GM12878 (cell line): ENCODE measurements around the gene NR6A1. TPM values are rescaled to one million over a fixed set of nuclear protein-coding genes. Genes with fewer than 3 reads are reported as not detected.

Source experiments
- ATAC-seq: fragments of 200-7000 bp; cut with Tn5 transposase; 3 replicates; pipeline ENCODE4 v1.9.1; 2020; ENCODE audit warnings: mild to moderate bottlenecking, moderate library complexity
- BruUV-seq: library from RNA; stranded (reverse); fragments of 400-500 nt; replicated peaks from 2 replicates; lab custom pipeline; 2021; lab: Mats Ljungman, UMichigan
- CTCF ChIA-PET: fragments of 300-600 bp; sonication (Branson Sonifier 250); formaldehyde crosslinking; extraction: SDS; loops from one replicate; lab custom pipeline; 2021; ENCODE audit warnings: inconsistent platforms; lab: Yijun Ruan, JAX
- POLR2A ChIA-PET: fragments of 350-600 bp; formaldehyde crosslinking; extraction: SDS; loops from one replicate; lab custom pipeline; 2021; ENCODE audit warnings: inconsistent platforms; lab: Charles Lee
- RAD21 ChIA-PET: fragments of 300-600 bp; sonication (Branson Sonifier 250); formaldehyde crosslinking; loops from one replicate; lab custom pipeline; 2023; ENCODE audit warnings: antibody characterized with exemption; ENCODE audit not compliant: unreplicated experiment; lab: Charles Lee
- SMC1A ChIA-PET: fragments of 300-600 bp; sonication (Branson Sonifier 250); formaldehyde crosslinking; loops from one replicate; lab custom pipeline; 2023; ENCODE audit not compliant: unreplicated experiment, uncharacterized antibody; lab: Charles Lee
- DNase-seq: peaks from one replicate; pipeline ENCODE4 v3.0.0-alpha.2; 2011; ENCODE audit warnings: low read depth, low spot score
- FAIRE-seq: peaks from 3 replicates; lab custom pipeline; 2011; peaks lifted over from hg19 to GRCh38; lab: Jason Lieb, UNC
- H2AFZ ChIP-seq: 2 replicates; pipeline ENCODE4 v1.6.0; 2011; ENCODE audit warnings: low read depth, low read length, control low read depth; ENCODE audit not compliant: control insufficient read depth
- H3K27ac ChIP-seq: 2 replicates; pipeline ENCODE4 v1.5.1; 2011; ENCODE audit warnings: control low read depth; ENCODE audit not compliant: control insufficient read depth, insufficient read depth
- H3K27me3 ChIP-seq, 2 experiments: replicated peaks in 1 of 2; 2 replicates each; pipeline versions ENCODE4 v1.6.0 to v1.6.1; 2011; ENCODE audit warnings: low read length in 1 of 2; ENCODE audit not compliant: control insufficient read depth in 2 of 2, insufficient read depth in 2 of 2
- H3K36me3 ChIP-seq, 2 experiments: 2 replicates each; pipeline ENCODE4 v1.5.1; 2011; ENCODE audit warnings: low read length in 1 of 2; ENCODE audit not compliant: control insufficient read depth in 2 of 2, insufficient read depth in 2 of 2
- H3K4me1 ChIP-seq: 2 replicates; pipeline ENCODE4 v1.6.1; 2011; ENCODE audit warnings: mild to moderate bottlenecking, low read length, moderate library complexity, mixed read lengths; ENCODE audit not compliant: control insufficient read depth, insufficient read depth
- H3K4me2 ChIP-seq: 2 replicates; pipeline ENCODE4 v1.6.0; 2011; ENCODE audit warnings: control low read depth; ENCODE audit not compliant: control insufficient read depth, insufficient read depth
- H3K4me3 ChIP-seq: fragments of 200-600 bp; sonication (generic); 2 replicates; pipeline ENCODE4 v1.5.1; 2016
- H3K79me2 ChIP-seq: 2 replicates; pipeline ENCODE4 v1.6.0; 2011; ENCODE audit warnings: low read length; ENCODE audit not compliant: control insufficient read depth, insufficient read depth
- H3K9ac ChIP-seq: 2 replicates; pipeline ENCODE4 v1.8.0; 2011; ENCODE audit warnings: low read length, control low read depth, mixed read lengths; ENCODE audit not compliant: control insufficient read depth, insufficient read depth
- H3K9me3 ChIP-seq: replicated peaks from 3 replicates; pipeline ENCODE4 v1.5.1; 2011; ENCODE audit warnings: mild to moderate bottlenecking, low read length; ENCODE audit not compliant: control insufficient read depth, insufficient read depth
- H4K20me1 ChIP-seq: 2 replicates; pipeline ENCODE4 v1.6.0; 2011; ENCODE audit not compliant: control insufficient read depth, insufficient read depth
- CEBPZ ChIP-seq: fragments of 150-350 bp; IDR thresholded peaks from 2 replicates; pipeline ENCODE4 v1.6.1; 2016; ENCODE audit warnings: low read depth, low read length
- CREB1 ChIP-seq: IDR thresholded peaks from 2 replicates; pipeline ENCODE4 v1.6.1; 2012; ENCODE audit warnings: low read depth, mild to moderate bottlenecking, inconsistent platforms
- EED ChIP-seq: sonication (generic); IDR thresholded peaks from 2 replicates; pipeline ENCODE4 v1.6.1; 2016; ENCODE audit warnings: antibody characterized with exemption, low read depth
- EGR1 ChIP-seq, 2 experiments: IDR thresholded peaks; 1 replicate in 1 of 2; 2 replicates in 1 of 2; pipeline ENCODE4 v1.6.1; 2011 to 2012; ENCODE audit warnings: low read depth in 2 of 2, low read length in 2 of 2, borderline replicate concordance in 1 of 2, mild to moderate bottlenecking in 1 of 2, moderate library complexity in 1 of 2
- EP300 ChIP-seq, 2 experiments: fragments of 150-350 bp in 1 of 2; IDR thresholded peaks; 2 replicates each; pipeline ENCODE4 v1.6.1; 2011 to 2012; ENCODE audit warnings: low read depth in 2 of 2, low read length in 2 of 2, borderline replicate concordance in 1 of 2, improper control_type of control experiment in 1 of 2, inconsistent platforms in 1 of 2; ENCODE audit not compliant: control insufficient read depth in 1 of 2
- GATAD2B ChIP-seq: fragments of 450-650 bp; conservative IDR thresholded peaks from 2 replicates; pipeline ENCODE4 v1.6.1; 2017; ENCODE audit warnings: low read depth, mild to moderate bottlenecking, moderate library complexity
- MTA3 ChIP-seq: IDR thresholded peaks from 2 replicates; pipeline ENCODE4 v1.6.1; 2012; ENCODE audit warnings: low read length, inconsistent platforms, borderline replicate concordance
- MXI1 ChIP-seq: fragments of 150-350 bp; IDR thresholded peaks from 2 replicates; pipeline ENCODE4 v1.6.1; 2011; ENCODE audit warnings: low read depth, mild to moderate bottlenecking, inconsistent platforms, low read length, improper control_type of control experiment
- MYB ChIP-seq: fragments of 150-350 bp; IDR thresholded peaks from 2 replicates; pipeline ENCODE4 v1.6.1; 2014; ENCODE audit warnings: mild to moderate bottlenecking, low read depth, low read length, borderline replicate concordance
- RAD51 ChIP-seq: fragments of 450-650 bp; IDR thresholded peaks from 2 replicates; pipeline ENCODE4 v1.6.1; 2016; ENCODE audit warnings: moderate library complexity, mild to moderate bottlenecking, inconsistent platforms
- RCOR1 ChIP-seq: conservative IDR thresholded peaks from 2 replicates; pipeline ENCODE4 v1.6.1; 2012; ENCODE audit warnings: low read depth, low read length, improper control_type of control experiment
- SUPT20H ChIP-seq: IDR thresholded peaks from 2 replicates; pipeline ENCODE4 v1.6.1; 2011; ENCODE audit warnings: low read depth, mild to moderate bottlenecking, low read length, moderate library complexity, borderline replicate concordance; ENCODE audit not compliant: control insufficient read depth
- ZBTB11 ChIP-seq: fragments of 450-650 bp; formaldehyde crosslinking; IDR thresholded peaks from 2 replicates; pipeline ENCODE4 v1.5.0; 2022; ENCODE audit warnings: mild to moderate bottlenecking, missing genetic modification characterization
- ZBTB4 ChIP-seq: fragments of 450-650 bp; formaldehyde crosslinking; IDR thresholded peaks from 2 replicates; pipeline ENCODE4 v1.4.0; 2022; ENCODE audit warnings: mild to moderate bottlenecking, moderate library complexity
- WGBS: methylation state at CpG from one replicate; pipeline ENCODE4 v1.1.6; 2016; ENCODE audit warnings: low lambda C conversion rate; ENCODE audit not compliant: insufficient replicate concordance, insufficient coverage; ENCODE audit errors: missing lambda C conversion rate; 5-methylcytosine and 5-hydroxymethylcytosine counted together
- in situ Hi-C: fragments of 300-500 bp; cut with MboI; formaldehyde crosslinking; loops from 9 replicates; pipeline ENCODE4 v1.14.3; 2018; ENCODE audit warnings: mixed read lengths
- intact Hi-C: fragments of 100-400 bp; cut with micrococcal nuclease; formaldehyde crosslinking; loops from one replicate; pipeline ENCODE4 v1.14.2; 2022; ENCODE audit not compliant: unreplicated experiment
- polyA plus RNA-seq, 11 experiments: library from polyadenylated mRNA; depleted of rRNA in 4 of 11; unstranded in 6 of 11; stranded (reverse) in 5 of 11; fragments of >200 nt; fragmentation: Nextera tagmentation in 4 of 11; fragmentation: Illumina TruSeq in 1 of 11; extraction: Ambion mirVana in 4 of 11; extraction: Trizol in 1 of 11; gene quantifications; 1 replicate in 1 of 11; 2 replicates in 10 of 11; pipeline versions ENCODE4 v1.2.1 to v1.2.3, GENCODE V29; 2011 to 2016; ENCODE audit warnings: inconsistent platforms in 2 of 11, missing spikeins in 2 of 11, low read depth in 1 of 11
- total RNA-seq, 4 experiments: library from RNA; depleted of rRNA in 3 of 4; stranded (reverse); fragments of >200 nt in 3 of 4; fragmentation: Illumina TruSeq in 1 of 4; extraction: Trizol in 1 of 4; gene quantifications; 2 replicates each; pipeline versions ENCODE4 v1.2.1 to v1.2.3, GENCODE V29; 2013 to 2021

Gene NR6A1
- total and polyA plus RNA-seq, 10 of the 15 experiments (the other 5 are each of a cell fraction or from before 2014, with no cell fraction given) = 1.2 to 9.2 (median 4.6) TPM

GRCh38 chr9:124504530-124505005 lies 266.5 kb downstream of the NR6A1 start:
- FAIRE-seq = no peak
- no TSS peak for BruUV-seq
- no peak overlapping the region for H3K4me3 ChIP-seq
- TF ChIP-seq ZBTB4 (CRISPR knock-in tag) = no peak
- no peak for TF ChIP-seq RCOR1
- no peak for TF ChIP-seq GATAD2B
- TF ChIP-seq EGR1 (IDR thresholded peaks at IDR 0.05; ENCODE audit: borderline replicate concordance in 1 of 2, low read depth in 2 of 2, low read length in 2 of 2) = no peak
- no peak for TF ChIP-seq MXI1
- TF ChIP-seq MYB = no peak
- no peak for TF ChIP-seq CEBPZ
- no peak for TF ChIP-seq EP300 (IDR thresholded peaks at IDR 0.05; ENCODE audit: borderline replicate concordance in 1 of 2, control insufficient read depth in 1 of 2, low read depth in 2 of 2, low read length in 2 of 2)
- no peak for TF ChIP-seq EED
- TF ChIP-seq ZBTB11 (CRISPR knock-in tag) = no peak
- TF ChIP-seq CREB1 = no peak
- no peak for TF ChIP-seq RAD51
- no peak for TF ChIP-seq SUPT20H
- TF ChIP-seq MTA3 = no peak

More at GRCh38 chr9:124504530-124505005, 266.5 kb downstream of the NR6A1 start:
- 12% methylated on average over 28 of the region's 81 CpGs for WGBS
- H2AFZ ChIP-seq = no peak overlapping the region
- no peak overlapping the region for H3K27ac ChIP-seq
- no peaks in the 10 kb centered on the region for H3K36me3 ChIP-seq
- in situ Hi-C loops = no loop called here
- intact Hi-C loops = no loop called here
- ChIA-PET SMC1A (no interaction called here), POLR2A (no interaction called here), RAD21 (no interaction called here), CTCF (no interaction called here)
- H3K4me2 ChIP-seq = no peak overlapping the region
- H3K9me3 ChIP-seq = no peaks in the 10 kb centered on the region
- no peaks in the 10 kb centered on the region for H4K20me1 ChIP-seq
- H3K4me1 ChIP-seq = 0 out of 2 replicates have a peak, but pooled peaks cover 3% of the 10 kb centered on the region
- no peaks in the 10 kb centered on the region for H3K79me2 ChIP-seq
- peaks cover 9 to 10% of the 10 kb centered on the region in 2 experiments; a peak in 3 of 4 replicates for H3K27me3 ChIP-seq
- ATAC-seq (no peak), DNase-seq (no peak)
- H3K9ac ChIP-seq = no peak overlapping the region
